Astrocyte of the cerebellum (primary cell): ENCODE results near the gene TTC39A.

Source experiments
- DNase-seq: peaks from one replicate; pipeline ENCODE4 v3.0.0-alpha.2; 2011; ENCODE audit warnings: low read depth
- H3K4me3 ChIP-seq: 2 replicates; pipeline ENCODE4 v1.5.1; 2011; ENCODE audit warnings: mild to moderate bottlenecking, low read depth, low read length, moderate library complexity
- CTCF ChIP-seq: IDR thresholded peaks from 2 replicates; pipeline ENCODE4 v1.5.1; 2012; ENCODE audit warnings: low read length, low read depth, moderate library complexity, mild to moderate bottlenecking; ENCODE audit errors: missing control alignments
- in situ Hi-C: cut with HindIII; loops from 2 replicates; pipeline ENCODE4 v1.10.0; 2017; ENCODE audit warnings: low sequenced_read_pairs

TTC39A gene

GRCh38 chr1:51329443-51330325 lies 678 bp downstream of the TTC39A start:
- peak overlapping the region; percentile 9 for H3K4me3 ChIP-seq
- in situ Hi-C loops = no loop called here
- no peak for DNase-seq
- TF ChIP-seq CTCF = no peak

- no peak overlapping the region for H3K4me3 ChIP-seq
- in situ Hi-C loops = no loop called here
- TF ChIP-seq CTCF = no peak
- no peak for DNase-seq
Observed at GRCh38 chr1:51328926-51329325, 1.4 kb downstream of the TTC39A start.

- no peak for TF ChIP-seq CTCF
- in situ Hi-C loops = no loop called here
- no peak for DNase-seq
- H3K4me3 ChIP-seq = no peak overlapping the region
Observed at GRCh38 chr1:51328279-51328678, 2.1 kb downstream of the TTC39A start.

GRCh38 chr1:51327386-51327785 lies 3.0 kb downstream of the TTC39A start:
- TF ChIP-seq CTCF = no peak
- in situ Hi-C loops = no loop called here
- DNase-seq = no peak

GRCh38 chr1:51326839-51327238 lies 3.5 kb downstream of the TTC39A start:
- no peak for TF ChIP-seq CTCF
- H3K4me3 ChIP-seq = no peak overlapping the region
- in situ Hi-C loops = no loop called here
- DNase-seq = no peak

More at GRCh38 chr1:51327386-51327785, 3.0 kb downstream of the TTC39A start:
- no peak overlapping the region for H3K4me3 ChIP-seq

GRCh38 chr1:51325878-51326755 lies 4.2 kb downstream of the TTC39A start:
- in situ Hi-C loops = no loop called here
- no peak for DNase-seq
- H3K4me3 ChIP-seq = no peak overlapping the region
- TF ChIP-seq CTCF = no peak
